GM18517 (cell line): ENCODE results near the gene RPL27A.

Source experiments
- ATAC-seq: cut with Tn5 transposase; IDR thresholded peaks from one replicate; pipeline ENCODE4 v1.9.1; 2021; ENCODE audit warnings: mild to moderate bottlenecking, moderate library complexity; ENCODE audit not compliant: unreplicated experiment

Gene RPL27A

DNA sequence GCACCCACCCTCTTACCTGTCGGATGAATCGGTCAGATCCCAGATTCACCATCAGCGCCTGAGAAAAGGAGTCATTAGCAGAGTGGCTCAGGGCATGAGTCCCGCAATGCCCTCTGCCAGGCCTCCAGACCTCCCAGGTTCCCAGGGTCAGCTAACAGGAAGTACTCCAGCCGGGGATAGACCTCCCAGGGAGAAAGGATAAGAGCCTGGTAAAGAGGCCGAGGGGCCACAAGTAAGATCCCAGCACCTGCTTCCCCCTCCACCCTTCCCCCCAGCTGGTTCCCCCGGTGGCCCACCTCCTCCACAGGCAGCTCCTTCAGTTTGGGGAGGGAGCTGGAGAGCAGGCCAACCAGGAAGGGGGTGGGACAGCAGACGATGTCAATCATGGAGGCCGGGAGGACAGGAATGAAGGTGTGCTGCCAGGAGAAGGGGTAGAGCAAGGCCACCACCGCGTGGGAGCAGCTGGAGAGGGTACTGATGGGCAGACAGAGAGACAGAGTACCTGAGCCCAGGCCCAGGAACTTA, 16.4 kb downstream of the RPL27A start:
- no peak for ATAC-seq

GRCh38 chr11:8699903-8700302, 17.3 kb downstream of the RPL27A start:
- ATAC-seq = no peak

DNA sequence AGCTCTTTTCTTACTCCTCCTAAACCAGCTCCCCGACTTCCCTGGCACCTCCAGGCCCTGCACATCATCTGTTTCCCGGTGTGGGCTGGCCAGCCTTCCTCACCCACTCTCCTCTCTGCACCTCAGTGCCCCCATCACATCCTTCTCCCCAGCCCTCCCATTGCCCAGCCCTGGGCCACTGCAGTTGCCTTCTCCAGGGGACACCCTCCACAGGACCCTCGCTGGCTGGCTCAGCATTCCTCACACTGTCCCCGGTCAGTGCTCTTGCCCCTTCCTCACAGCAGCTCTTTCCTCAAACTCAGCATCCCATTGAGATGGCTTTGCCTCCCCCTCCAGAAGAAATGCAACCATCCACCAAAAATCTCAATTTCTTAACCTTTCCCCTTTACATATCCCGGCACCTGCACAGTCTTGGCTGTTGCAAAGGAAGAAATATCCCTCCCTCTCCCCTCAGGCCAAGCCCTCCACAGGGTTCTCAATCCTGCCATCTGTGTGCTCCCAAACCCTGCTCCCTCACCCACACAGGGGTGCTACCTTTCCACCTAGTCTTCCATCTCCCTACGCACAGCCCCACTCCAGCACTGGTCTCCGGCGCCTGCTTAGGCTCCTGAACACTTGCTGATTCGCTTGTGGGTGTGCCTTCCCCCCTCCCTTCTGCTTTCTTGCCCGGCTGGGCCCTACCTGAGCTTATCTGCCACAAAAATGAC, 19.5 kb downstream of the RPL27A start:
- no peak for ATAC-seq

- ATAC-seq = no peak
These were observed 20.0 kb downstream of the RPL27A start for GRCh38 chr11:8702598-8702915.

- ATAC-seq = no peak
These were observed 21.5 kb downstream of the RPL27A start for GRCh38 chr11:8704136-8704535.

DNA sequence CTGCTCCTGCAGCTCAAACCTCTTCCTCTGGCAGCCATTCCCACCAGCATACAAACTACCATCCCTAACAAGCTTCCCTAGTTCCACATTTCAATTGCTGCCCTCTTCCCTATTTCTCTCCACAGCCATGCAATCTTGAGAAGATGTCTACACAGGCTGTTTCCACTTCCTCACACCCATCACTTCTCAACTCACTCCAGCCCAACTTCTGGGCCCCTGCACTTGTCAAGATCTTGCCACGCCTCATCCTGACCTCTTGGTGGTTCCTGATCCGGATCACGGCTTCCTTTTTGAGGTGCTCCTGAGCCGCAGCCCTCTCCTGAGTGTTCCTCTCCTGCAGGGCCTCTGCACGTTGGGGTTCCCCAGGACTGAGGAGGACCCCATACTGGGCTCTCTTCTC, 22.6 kb downstream of the RPL27A start:
- ATAC-seq = no peak

- ATAC-seq = no peak
These were observed 24.3 kb downstream of the RPL27A start for GRCh38 chr11:8706673-8707432.

GRCh38 chr11:8707541-8708191, 25.1 kb downstream of the RPL27A start:
- no peak for ATAC-seq

GRCh38 chr11:8709002-8709672, 26.5 kb downstream of the RPL27A start:
- no peak for ATAC-seq

GRCh38 chr11:8709777-8710176, 27.2 kb downstream of the RPL27A start:
- ATAC-seq = no peak

DNA sequence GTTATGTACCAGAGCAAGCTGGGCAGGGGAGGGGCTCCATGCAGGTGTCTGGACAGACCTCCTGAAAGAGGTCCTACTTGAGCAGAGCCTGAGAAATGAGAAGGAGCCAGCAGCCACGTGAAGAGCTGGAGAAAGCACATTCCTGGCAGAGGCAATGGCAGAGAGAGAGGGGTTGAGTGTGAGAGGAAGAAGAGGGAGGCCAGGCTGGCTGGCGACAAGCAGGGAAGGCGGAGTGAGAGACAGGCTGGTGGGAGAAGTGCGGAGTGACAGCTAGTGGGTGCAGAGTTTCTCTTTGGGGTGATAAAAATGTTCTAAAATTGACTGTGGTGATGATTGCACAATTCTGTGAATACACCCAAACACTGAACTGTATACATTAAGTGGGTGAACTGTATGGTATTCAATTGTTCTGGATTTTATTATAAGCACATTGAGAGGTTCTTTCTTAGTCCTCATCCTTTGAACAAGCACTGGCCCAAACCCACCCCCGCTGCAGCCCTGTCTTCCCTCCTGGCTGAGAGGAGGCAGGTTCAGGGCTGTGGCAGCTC, 29.4 kb downstream of the RPL27A start:
- no peak for ATAC-seq

DNA sequence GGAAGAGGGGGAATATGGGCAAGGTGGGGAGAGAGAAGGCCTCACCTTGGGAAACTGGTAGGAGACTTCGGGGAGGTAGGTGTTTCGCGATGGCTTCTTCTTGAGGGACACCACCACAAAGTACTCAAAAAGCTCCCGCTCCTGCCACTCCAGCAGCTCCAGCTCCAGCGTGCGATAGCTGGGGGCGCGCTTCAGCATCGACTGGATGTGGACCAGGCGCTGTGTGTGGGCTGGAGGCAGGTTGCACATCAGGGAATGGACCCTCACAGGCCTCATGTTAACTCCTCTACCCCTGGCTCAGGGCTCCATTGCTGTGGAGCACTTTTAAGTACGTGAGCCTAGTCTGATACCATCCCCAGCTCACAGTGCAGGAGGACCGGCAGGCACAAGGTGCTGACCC, 29.9 kb downstream of the RPL27A start:
- ATAC-seq = no peak

DNA sequence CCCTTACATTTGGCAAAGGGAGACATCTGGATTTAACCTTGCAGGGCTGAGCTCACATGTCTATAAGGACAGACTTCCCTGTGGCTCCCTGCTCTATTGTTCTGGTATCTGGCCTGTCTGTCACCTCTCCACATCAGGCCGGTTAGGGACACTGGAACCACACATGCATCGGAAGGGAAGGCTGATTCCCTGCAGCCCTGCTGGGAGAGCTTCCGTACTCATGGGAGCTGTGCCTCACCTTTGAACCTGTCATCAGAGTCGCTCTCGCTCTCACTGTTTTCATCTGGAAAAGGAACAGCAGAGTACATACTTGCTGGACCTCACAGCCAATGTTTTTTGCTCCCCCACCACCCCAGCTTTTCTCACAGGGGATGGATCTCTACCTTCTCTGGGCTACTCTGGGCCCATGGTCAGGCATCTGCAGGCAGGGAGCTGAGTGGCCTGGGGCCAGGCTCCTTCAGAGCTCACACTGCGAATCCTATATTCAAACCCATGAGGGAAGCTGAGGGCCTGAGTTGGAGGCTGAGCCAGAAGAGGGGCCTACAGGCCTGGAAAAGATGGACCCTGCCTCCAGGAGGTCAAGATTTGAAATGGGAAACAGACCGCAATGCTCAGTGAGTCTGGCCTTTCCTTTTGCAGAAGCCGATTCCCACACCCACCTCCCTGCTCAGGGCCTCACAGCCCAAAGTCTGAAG, 31.3 kb downstream of the RPL27A start:
- ATAC-seq = no peak

- ATAC-seq = no peak
These were observed 32.1 kb downstream of the RPL27A start for GRCh38 chr11:8714622-8715225.

GRCh38 chr11:8715501-8715900, 32.9 kb downstream of the RPL27A start:
- ATAC-seq = no peak

- ATAC-seq = no peak
These were observed 34.9 kb downstream of the RPL27A start for GRCh38 chr11:8717544-8717875.

DNA sequence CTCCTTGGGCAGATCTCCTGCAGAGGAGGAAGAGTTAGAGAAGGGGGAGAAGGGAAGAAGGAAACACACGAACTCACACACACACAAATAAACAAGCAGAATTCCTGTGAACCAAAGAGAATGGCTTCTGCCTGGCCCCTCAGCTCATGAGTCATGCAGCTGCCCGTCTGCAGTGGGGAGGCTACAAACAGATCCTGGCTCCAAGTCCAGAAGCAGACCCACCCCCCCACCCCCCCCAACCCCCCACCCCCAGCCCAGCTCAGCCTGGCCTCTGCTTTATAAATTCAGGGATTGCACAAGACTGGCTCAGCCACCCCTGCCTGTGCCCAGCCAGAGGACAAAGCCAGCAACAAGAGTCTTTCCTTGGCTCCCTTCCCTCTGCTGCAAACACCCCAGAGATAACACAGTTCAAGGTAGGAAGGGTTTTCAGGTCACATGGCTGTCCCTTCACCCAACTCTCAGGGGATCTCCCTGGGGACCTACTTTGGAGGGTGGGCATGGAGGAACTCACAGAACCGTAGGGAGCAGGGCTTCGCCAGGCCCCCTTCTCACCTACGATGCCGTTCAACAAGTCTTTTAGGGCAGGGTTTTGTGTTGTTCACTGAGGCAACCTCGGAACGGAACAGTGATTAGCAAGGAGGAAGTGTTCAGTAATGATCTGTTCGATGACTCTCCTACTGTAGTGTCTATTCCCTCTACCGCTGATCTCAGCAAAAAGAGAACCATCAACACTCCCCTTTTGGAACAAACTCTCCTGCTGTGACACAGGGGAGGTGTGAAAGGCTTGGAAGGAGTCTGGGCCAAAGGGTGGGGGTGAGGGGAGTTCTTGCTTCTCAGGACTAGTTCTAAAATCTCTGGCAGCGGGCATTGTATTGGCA, 35.5 kb downstream of the RPL27A start:
- ATAC-seq = no peak

DNA sequence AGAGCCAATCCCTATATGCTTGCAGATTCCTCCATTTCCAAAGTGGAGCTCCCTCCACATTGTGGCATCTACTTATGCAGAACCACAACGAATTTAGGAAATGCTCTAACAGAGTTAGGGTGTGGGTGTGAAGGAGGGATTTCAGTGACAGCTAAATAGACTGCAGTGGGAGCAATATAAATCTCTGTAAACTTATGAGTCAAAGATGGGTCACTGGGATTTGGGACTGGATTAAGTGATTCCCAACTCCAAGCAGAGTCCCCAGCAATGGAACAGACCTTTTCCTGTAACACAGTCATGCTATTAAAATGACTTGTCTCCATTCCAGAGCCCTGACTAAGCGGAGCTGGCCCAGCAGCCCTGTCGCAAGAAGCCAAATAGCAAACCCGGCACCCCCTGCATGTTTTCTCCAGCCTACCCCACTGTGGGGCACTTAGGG, 36.6 kb downstream of the RPL27A start:
- no peak for ATAC-seq

- ATAC-seq = no peak
These were observed 37.1 kb downstream of the RPL27A start for GRCh38 chr11:8719721-8720120.
